HG03439 (cell line): ENCODE results near the gene LRRC70.
"Not testable (repeated sequence)": the region's sequence is repeated elsewhere in the genome, so short reads cannot be mapped to it uniquely, and the experiment has no call there.

Source experiments
- ATAC-seq: cut with Tn5 transposase; IDR thresholded peaks from one replicate; pipeline ENCODE4 v1.9.1; 2021; ENCODE audit warnings: mild to moderate bottlenecking, moderate library complexity; ENCODE audit not compliant: unreplicated experiment

LRRC70 gene, protein sequence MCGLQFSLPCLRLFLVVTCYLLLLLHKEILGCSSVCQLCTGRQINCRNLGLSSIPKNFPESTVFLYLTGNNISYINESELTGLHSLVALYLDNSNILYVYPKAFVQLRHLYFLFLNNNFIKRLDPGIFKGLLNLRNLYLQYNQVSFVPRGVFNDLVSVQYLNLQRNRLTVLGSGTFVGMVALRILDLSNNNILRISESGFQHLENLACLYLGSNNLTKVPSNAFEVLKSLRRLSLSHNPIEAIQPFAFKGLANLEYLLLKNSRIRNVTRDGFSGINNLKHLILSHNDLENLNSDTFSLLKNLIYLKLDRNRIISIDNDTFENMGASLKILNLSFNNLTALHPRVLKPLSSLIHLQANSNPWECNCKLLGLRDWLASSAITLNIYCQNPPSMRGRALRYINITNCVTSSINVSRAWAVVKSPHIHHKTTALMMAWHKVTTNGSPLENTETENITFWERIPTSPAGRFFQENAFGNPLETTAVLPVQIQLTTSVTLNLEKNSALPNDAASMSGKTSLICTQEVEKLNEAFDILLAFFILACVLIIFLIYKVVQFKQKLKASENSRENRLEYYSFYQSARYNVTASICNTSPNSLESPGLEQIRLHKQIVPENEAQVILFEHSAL

GRCh38 chr5:62578540-62578939, at the start of gene LRRC70:
LRRC70 (plus strand) TSS chr5:62578819; CDS start chr5:62579439, 620 bp downstream.
- ATAC-seq: peak; percentile 84

- no peak for ATAC-seq
Observed at GRCh38 chr5:62533597-62533996, 45.0 kb upstream of the LRRC70 start.

GRCh38 chr5:62534461-62535236, 44.0 kb upstream of the LRRC70 start:
- no peak for ATAC-seq

DNA sequence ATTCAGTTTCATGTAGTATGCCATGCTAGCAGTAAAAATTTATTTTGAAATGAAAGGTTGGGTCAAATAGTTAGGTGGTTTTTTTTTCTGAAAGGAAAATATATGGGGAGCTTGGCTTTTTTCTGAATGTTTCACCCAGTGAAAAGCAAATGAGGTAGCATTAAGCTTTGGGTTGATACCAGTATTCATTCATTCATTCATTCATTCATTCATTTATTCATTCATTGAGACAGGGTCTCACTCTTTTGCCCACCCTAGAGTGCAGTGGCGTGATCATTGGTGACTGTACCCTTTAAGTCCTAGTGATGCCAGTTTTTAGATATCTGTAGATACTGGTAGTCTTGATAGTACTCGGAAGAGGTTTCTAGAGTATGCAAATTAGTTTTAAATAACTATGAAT, 42.4 kb upstream of the LRRC70 start:
- ATAC-seq: no peak

DNA sequence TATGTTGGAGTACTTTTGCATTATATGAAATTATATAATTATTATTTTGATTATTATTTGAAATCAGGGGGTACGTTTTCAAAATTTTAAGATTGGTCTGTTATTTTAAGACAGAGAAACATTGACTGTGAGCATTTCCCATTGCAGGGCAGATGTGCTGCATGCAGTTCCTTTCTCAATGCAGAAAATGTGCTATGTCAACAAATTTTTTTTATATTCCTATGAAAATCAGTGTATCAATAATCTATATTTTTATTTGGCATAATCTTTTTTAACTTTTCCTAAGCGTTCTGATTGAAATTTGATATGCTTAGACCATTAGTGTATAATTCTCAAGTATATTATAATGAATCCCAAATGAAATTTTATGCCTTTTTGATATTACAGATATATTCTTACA, 41.8 kb upstream of the LRRC70 start:
- no peak for ATAC-seq

- ATAC-seq: no peak
Observed at GRCh38 chr5:62538017-62538942, 40.3 kb upstream of the LRRC70 start.

GRCh38 chr5:62542720-62543119, 35.9 kb upstream of the LRRC70 start:
- ATAC-seq: no peak

DNA sequence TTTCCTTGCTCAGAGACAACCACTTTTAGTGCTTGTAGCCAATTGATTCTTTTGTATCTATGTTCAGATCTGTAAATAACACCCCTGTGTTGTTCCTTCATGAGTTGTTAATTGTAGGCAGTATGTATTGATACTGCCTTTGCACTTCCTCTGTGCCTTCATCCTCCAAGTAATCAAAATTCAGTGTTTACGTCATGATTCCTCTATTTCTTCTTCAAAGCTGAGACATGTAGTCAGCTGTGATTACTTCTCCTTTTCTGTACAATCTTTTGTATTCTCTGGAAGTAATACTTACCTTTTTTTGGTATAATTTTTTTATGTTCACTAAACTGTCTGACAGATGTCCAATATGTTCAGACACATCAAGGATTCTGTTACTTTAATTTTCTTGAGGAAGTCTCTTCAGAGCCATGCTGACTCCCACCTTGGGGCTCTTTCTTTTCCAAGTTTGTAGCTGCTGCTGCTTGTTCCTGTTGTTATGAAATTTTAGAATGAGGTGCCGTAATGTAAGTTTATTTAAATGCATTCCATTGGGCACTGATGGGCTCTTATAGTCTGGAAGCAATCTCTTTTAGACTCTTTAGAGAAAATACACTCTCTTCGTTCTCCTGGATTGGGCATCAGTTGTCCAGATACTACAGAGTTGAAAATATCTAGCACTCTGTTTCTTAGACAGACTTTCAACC, 30.5 kb upstream of the LRRC70 start:
- no peak for ATAC-seq

GRCh38 chr5:62550103-62550502, 28.5 kb upstream of the LRRC70 start:
- ATAC-seq: no peak

DNA sequence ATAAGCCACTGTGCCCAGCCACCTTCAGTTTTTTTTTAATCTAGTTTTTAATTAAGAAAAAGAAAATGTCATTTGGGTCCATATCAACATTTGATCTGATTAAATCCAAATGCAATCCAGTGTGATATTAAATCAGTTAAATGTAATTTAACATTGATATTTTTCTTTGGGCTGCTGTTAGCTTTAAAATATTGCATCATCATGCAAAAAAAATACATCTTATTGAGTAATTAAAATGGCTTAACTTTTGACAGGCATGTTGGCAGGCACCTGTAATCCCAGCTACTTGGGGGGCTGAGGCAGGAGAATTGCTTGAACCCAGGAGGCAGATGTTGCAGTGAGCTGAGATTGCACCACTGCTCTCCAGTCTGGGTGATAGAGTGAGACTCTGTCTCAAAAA, 22.7 kb upstream of the LRRC70 start:
- no peak for ATAC-seq

- no peak for ATAC-seq
Observed at GRCh38 chr5:62558941-62559340, 19.7 kb upstream of the LRRC70 start.

GRCh38 chr5:62560786-62561185, 17.8 kb upstream of the LRRC70 start:
- ATAC-seq: no peak

DNA sequence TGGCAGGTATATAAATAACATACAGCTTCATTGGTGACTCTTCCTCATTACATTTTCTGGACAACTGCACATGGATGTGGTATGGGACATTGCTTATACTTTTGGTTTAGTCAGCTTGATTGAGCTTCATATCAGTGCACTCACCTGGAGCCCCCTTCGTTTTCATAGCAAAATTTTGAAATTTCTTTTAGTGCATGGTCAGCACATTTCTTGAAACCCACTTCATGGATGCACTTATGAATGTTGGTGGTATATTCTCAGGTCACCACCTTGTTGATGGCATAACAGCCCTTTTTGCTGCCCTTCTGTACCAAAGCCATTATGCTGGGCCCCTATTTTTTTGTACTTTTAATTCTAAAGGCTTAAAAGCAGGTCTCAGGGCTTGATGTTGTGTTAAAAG, 16.7 kb upstream of the LRRC70 start:
- ATAC-seq: no peak

DNA sequence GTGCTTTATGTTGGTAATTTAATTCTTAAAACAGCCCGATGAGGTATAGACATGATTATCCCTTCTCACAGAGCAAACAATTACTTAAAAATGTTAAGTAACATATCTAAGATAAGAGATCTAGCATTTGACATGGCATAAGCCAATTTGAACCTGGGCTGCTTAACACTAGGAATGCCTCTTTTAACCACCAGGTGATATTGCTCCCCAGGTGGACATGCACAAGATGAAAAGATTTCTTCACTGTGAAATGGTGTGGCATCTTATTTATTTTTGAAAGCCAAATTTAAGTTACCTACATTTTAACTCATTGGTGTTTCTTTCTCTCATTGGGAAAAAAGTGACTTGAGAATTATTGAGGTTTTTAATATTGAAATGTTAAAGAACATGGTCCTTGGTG, 15.8 kb upstream of the LRRC70 start:
- no peak for ATAC-seq

DNA sequence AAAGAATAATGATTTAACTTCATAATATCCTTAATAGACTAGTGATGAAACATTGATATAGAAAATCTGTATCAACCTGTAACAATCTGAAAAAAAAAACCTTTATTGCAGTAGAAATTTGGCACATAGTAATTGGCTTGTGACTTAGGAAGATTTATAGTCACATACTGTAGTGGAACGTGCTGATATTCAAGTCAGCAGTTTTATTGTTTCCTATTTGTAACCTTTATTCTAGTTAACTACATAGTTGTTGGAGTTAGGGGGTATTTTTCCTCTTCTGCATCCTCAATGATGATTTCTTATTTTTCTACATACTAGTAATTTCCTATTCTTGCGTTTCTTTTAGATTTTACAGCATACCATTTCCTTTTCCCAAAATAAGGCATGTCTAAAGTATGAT, 14.5 kb upstream of the LRRC70 start:
- no peak for ATAC-seq

DNA sequence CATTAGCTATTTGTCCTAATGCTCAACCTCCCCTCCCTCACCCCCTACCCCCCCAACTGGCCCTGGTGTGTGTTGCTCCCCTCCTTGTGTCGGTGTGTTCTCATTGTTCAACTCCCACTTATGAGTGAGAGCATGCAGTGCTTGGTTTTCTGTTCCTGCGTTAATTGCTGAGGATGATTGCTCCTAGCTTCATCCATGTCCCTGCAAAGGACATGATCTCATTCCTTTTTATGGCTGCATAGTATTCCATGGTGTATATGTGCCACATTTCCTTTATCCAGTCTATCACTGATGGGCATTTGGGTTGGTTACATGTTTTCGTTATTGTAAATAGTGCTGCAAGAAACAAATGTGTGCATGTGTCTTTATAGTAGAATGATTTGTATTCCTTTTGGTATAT, 12.9 kb upstream of the LRRC70 start:
- not testable (repeated sequence) for ATAC-seq

- no peak for ATAC-seq
Observed at GRCh38 chr5:62568143-62568542, 10.5 kb upstream of the LRRC70 start.

DNA sequence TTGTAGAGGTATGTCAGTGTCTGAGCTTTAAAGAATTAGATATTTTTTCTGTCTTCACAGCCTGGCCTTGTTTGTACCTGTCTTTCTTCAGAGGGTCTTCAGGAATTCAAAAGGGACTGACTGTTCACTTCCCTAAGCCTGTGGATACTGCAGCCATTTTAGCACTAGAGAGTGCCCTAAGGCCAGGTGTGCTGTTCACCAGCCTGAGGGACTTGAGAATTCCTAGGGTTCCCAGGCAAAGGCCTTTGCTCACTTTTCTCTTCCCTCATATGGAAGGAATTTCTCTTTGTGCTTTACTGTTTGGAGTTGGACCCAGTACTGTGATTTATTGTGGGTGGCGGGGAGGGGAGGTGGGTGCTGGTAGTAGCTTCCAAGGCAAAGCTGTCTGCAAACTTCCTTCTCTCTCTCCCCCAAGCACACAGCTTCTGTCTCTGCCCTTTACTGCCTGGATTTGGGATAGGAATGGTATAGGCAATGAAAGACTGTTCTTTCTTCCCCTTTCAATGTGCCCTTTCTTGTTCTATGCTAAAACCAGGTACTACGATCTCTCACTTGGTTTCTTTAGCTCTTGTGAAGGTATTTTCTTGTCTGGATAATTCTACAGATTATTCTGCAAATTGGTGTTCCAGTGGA, 9.7 kb upstream of the LRRC70 start:
- ATAC-seq: no peak

DNA sequence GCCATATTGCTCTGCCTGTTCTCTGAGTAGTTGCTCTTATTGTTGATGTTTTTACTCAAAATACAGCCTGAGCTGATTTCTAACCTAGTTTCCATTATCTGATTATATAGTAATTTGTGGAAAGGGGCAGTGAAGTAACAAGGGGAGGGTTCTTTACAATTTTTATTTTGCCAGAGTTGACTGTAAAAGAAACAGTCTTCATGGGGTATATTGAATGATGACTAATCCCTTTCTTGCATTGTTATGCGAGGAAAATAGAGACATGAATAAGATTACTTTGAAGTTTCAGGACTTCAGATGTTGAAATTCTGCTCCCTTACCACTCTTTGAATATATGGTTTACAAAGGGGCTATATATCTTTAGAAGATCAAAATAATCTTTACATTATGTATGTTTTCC, 9.1 kb upstream of the LRRC70 start:
- no peak for ATAC-seq
